GM06990 (cell line): ENCODE measurements around the gene LGMN.

Experiments
- DNase-seq: peaks from one replicate; pipeline ENCODE4 v3.0.0-alpha.2; 2011; ENCODE audit not compliant: insufficient read length; ENCODE audit errors: extremely low read depth
- H3K27me3 ChIP-seq: replicated peaks from 2 replicates; pipeline ENCODE4 v1.6.0; 2011; ENCODE audit warnings: low read length; ENCODE audit not compliant: control insufficient read depth, insufficient read depth
- H3K36me3 ChIP-seq: 2 replicates; pipeline ENCODE4 v1.5.1; 2011; ENCODE audit warnings: low read length; ENCODE audit not compliant: control insufficient read depth, insufficient read depth
- H3K4me3 ChIP-seq: replicated peaks from 2 replicates; pipeline ENCODE4 v1.5.1; 2011; ENCODE audit warnings: low read depth, mild to moderate bottlenecking, control low read depth, low read length
- CTCF ChIP-seq: IDR thresholded peaks from 2 replicates; pipeline ENCODE4 v1.5.1; 2011; ENCODE audit warnings: low read length, control low read depth, mild to moderate bottlenecking, inconsistent platforms; ENCODE audit not compliant: insufficient read depth, poor library complexity, severe bottlenecking

LGMN gene

GRCh38 chr14:92675421-92675820, 73.0 kb downstream of the LGMN start:
- peak; percentile 16 for TF ChIP-seq CTCF
- DNase-seq: no peak
- Histone ChIP-seq H3K4me3 (no peak overlapping the region), H3K36me3 (no peaks in the 10 kb centered on the region; the same call in none of the 2 replicates), H3K27me3 (no peaks in the 10 kb centered on the region)

GRCh38 chr14:92673601-92674150, 74.8 kb downstream of the LGMN start:
- TF ChIP-seq CTCF: no peak
- Histone ChIP-seq H3K36me3 (no peaks in the 10 kb centered on the region; the same call in none of the 2 replicates), H3K27me3 (no peaks in the 10 kb centered on the region), H3K4me3 (no peak overlapping the region)
- DNase-seq: no peak

- no peak for DNase-seq
- no peak for TF ChIP-seq CTCF
- Histone ChIP-seq H3K36me3 (peaks cover 2% of the 10 kb centered on the region), H3K4me3 (no peak overlapping the region), H3K27me3 (no peaks in the 10 kb centered on the region)
Observed at GRCh38 chr14:92670643-92671366, 77.6 kb downstream of the LGMN start.

- peaks cover 2% of the 10 kb centered on the region for H3K36me3 ChIP-seq
- DNase-seq: no peak
- peak; percentile 16 for TF ChIP-seq CTCF
- no peak overlapping the region for H3K4me3 ChIP-seq
- H3K27me3 ChIP-seq: no peaks in the 10 kb centered on the region
Observed at GRCh38 chr14:92670160-92670559, 78.3 kb downstream of the LGMN start.

- Histone ChIP-seq H3K4me3 (no peak overlapping the region), H3K27me3 (no peaks in the 10 kb centered on the region), H3K36me3 (peaks cover 2% of the 10 kb centered on the region)
- DNase-seq: no peak
- TF ChIP-seq CTCF: no peak
Observed at GRCh38 chr14:92668276-92668973, 80.0 kb downstream of the LGMN start.
